Measurements from ENCODE around the gene AKAP13. TPM values are rescaled to one million over a fixed set of nuclear protein-coding genes. Genes with fewer than 3 reads are reported as not detected.

AKAP13 gene
- total RNA-seq, 2 experiments from 2014 or later = 282 to 304 TPM

- CTCF ChIA-PET = interaction anchor here (0.9 kb wide), 1 partner anchor 17 kb away, joined by 3 read pairs; no protein-coding TSS in a partner anchor
- intact Hi-C loops (cut with DNase I, micrococcal nuclease) = loop anchor here in 1 of 2 experiments (10.0 kb wide), 1 partner anchor 52 kb away; no protein-coding TSS in a partner anchor
- no peak overlapping the region for H3K4me3 ChIP-seq (ENCODE audit: low read length)
- no peaks in the 10 kb centered on the region for H3K9me3 ChIP-seq (ENCODE audit: control insufficient read depth in 1 of 2, insufficient read depth in 1 of 2, low read length in 2 of 2)
- no peaks in the 10 kb centered on the region for H3K36me3 Mint-ChIP-seq (ENCODE audit: low read depth)
- H3K27ac ChIP-seq (ENCODE audit: low read depth in 1 of 2, low read length in 2 of 2) = no peak overlapping the region
- DNase-seq = no peak
- H3K27me3 Mint-ChIP-seq = no peaks in the 10 kb centered on the region
- peaks cover 23% of the 10 kb centered on the region for H3K4me1 ChIP-seq (ENCODE audit: insufficient read depth, low read length)
- no peak overlapping the region for H3K27ac Mint-ChIP-seq
- ATAC-seq (ENCODE audit: poor library complexity) = no peak
- TF ChIP-seq CTCF (IDR thresholded peaks at IDR 0.05) = no peak
- no peaks in the 10 kb centered on the region for H3K36me3 ChIP-seq (ENCODE audit: insufficient read depth, low read length)
- peak overlapping the region; percentile 5 for H3K4me3 Mint-ChIP-seq
- no peaks in the 10 kb centered on the region for H3K27me3 ChIP-seq (ENCODE audit: control insufficient read depth in 1 of 2, insufficient read depth in 2 of 2, low read length in 2 of 2)
- POLR2A ChIA-PET = interaction anchor here (1.1 to 1.6 kb wide), 2 partner anchors 10 to 37 kb away, joined by 3 read pairs; no protein-coding TSS in a partner anchor
- H3K4me1 Mint-ChIP-seq (ENCODE audit: low read depth) = peaks cover 85% of the 10 kb centered on the region
- H3K9me3 Mint-ChIP-seq = no peaks in the 10 kb centered on the region
These were observed 42.9 kb downstream of the AKAP13 start for GRCh38 chr15:85423256-85423655.

- Histone ChIP-seq H3K4me1 (ENCODE audit: insufficient read depth, low read length) (peaks cover 27% of the 10 kb centered on the region), H3K4me3 (ENCODE audit: low read length) (no peak overlapping the region), H3K27ac (ENCODE audit: low read depth in 1 of 2, low read length in 2 of 2) (no peak overlapping the region), H3K27me3 (ENCODE audit: control insufficient read depth in 1 of 2, insufficient read depth in 2 of 2, low read length in 2 of 2) (no peaks in the 10 kb centered on the region), H3K9me3 (ENCODE audit: control insufficient read depth in 1 of 2, insufficient read depth in 1 of 2, low read length in 2 of 2) (no peaks in the 10 kb centered on the region), H3K36me3 (ENCODE audit: insufficient read depth, low read length) (no peaks in the 10 kb centered on the region)
- CTCF ChIA-PET = interaction anchor here (0.9 to 1.1 kb wide), 4 partner anchors 17 to 128 kb away, joined by 3 read pairs; no protein-coding TSS in a partner anchor
- peaks cover 85% of the 10 kb centered on the region for H3K4me1 Mint-ChIP-seq (ENCODE audit: low read depth)
- ATAC-seq (ENCODE audit: poor library complexity) (no peak), DNase-seq (peak in 1 of 14 experiments; percentile 28)
- no peaks in the 10 kb centered on the region for H3K27me3 Mint-ChIP-seq
- no peaks in the 10 kb centered on the region for H3K9me3 Mint-ChIP-seq
- H3K4me3 Mint-ChIP-seq = no peak overlapping the region
- no peak for TF ChIP-seq CTCF (IDR thresholded peaks at IDR 0.05)
- POLR2A ChIA-PET = interaction anchor here (1.1 to 1.6 kb wide), 2 partner anchors 11 to 38 kb away, joined by 3 read pairs; no protein-coding TSS in a partner anchor
- intact Hi-C loops (cut with DNase I, micrococcal nuclease) = loop anchor here in 1 of 2 experiments (10.0 kb wide), 1 partner anchor 51 kb away; no protein-coding TSS in a partner anchor
- H3K27ac Mint-ChIP-seq = no peak overlapping the region
- no peaks in the 10 kb centered on the region for H3K36me3 Mint-ChIP-seq (ENCODE audit: low read depth)
These were observed 43.8 kb downstream of the AKAP13 start for GRCh38 chr15:85424154-85424553.

- intact Hi-C loops (cut with DNase I, micrococcal nuclease) = loop anchor here in 1 of 2 experiments (10.0 kb wide), 1 partner anchor 48 kb away; no protein-coding TSS in a partner anchor
- POLR2A ChIA-PET = no interaction called here
These were observed 46.1 kb downstream of the AKAP13 start for GRCh38 chr15:85426481-85426880.

More at GRCh38 chr15:85426481-85426880, 46.1 kb downstream of the AKAP13 start:
- no peaks in the 10 kb centered on the region for H3K9me3 ChIP-seq (ENCODE audit: control insufficient read depth in 1 of 2, insufficient read depth in 1 of 2, low read length in 2 of 2)
- CTCF ChIA-PET = no interaction called here
- H3K27me3 ChIP-seq (ENCODE audit: control insufficient read depth in 1 of 2, insufficient read depth in 2 of 2, low read length in 2 of 2) = no peaks in the 10 kb centered on the region
- peaks cover 88% of the 10 kb centered on the region for H3K4me1 Mint-ChIP-seq (ENCODE audit: low read depth)
- H3K27ac Mint-ChIP-seq = no peak overlapping the region
- no peaks in the 10 kb centered on the region for H3K36me3 ChIP-seq (ENCODE audit: insufficient read depth, low read length)
- H3K4me3 Mint-ChIP-seq = no peak overlapping the region
- no peak for TF ChIP-seq CTCF (IDR thresholded peaks at IDR 0.05)
- peaks cover 25% of the 10 kb centered on the region for H3K4me1 ChIP-seq (ENCODE audit: insufficient read depth, low read length)
- H3K9me3 Mint-ChIP-seq = no peaks in the 10 kb centered on the region
- no peak overlapping the region for H3K27ac ChIP-seq (ENCODE audit: low read depth in 1 of 2, low read length in 2 of 2)
- no peak for DNase-seq
- no peaks in the 10 kb centered on the region for H3K27me3 Mint-ChIP-seq
- ATAC-seq (ENCODE audit: poor library complexity) = no peak
- H3K36me3 Mint-ChIP-seq (ENCODE audit: low read depth) = no peaks in the 10 kb centered on the region
- no peak overlapping the region for H3K4me3 ChIP-seq (ENCODE audit: low read length)
